22Rv1 (cell line): ENCODE measurements around the gene HEXD.

Source experiments
- H3K27ac ChIP-seq: fragments of 450-650 bp; 2 replicates; pipeline ENCODE4 v1.5.1; 2017
- CTCF ChIP-seq: fragments of 450-650 bp; IDR thresholded peaks from 2 replicates; pipeline ENCODE4 v1.5.1; 2017; ENCODE audit warnings: mild to moderate bottlenecking
- ZFX ChIP-seq: fragments of 450-650 bp; IDR thresholded peaks from 2 replicates; pipeline ENCODE4 v1.6.1; 2017; ENCODE audit warnings: antibody characterized with exemption, borderline replicate concordance

HEXD gene

GRCh38 chr17:82489117-82489516 is 71.0 kb downstream of the HEXD start:
- H3K27ac ChIP-seq = no peak overlapping the region
- no peak for TF ChIP-seq ZFX
- TF ChIP-seq CTCF = no peak

- no peak overlapping the region for H3K27ac ChIP-seq
These were observed 71.8 kb downstream of the HEXD start for GRCh38 chr17:82489851-82490511.

GRCh38 chr17:82490512-82491195 is 72.5 kb downstream of the HEXD start:
- no peak overlapping the region for H3K27ac ChIP-seq

More at GRCh38 chr17:82489851-82490511, 71.8 kb downstream of the HEXD start:
- TF ChIP-seq CTCF (no peak), ZFX (no peak)

GRCh38 chr17:82491196-82491530 is 73.0 kb downstream of the HEXD start:
- no peak overlapping the region for H3K27ac ChIP-seq
- TF ChIP-seq CTCF (no peak), ZFX (no peak)

More at GRCh38 chr17:82490512-82491195, 72.5 kb downstream of the HEXD start:
- TF ChIP-seq ZFX = no peak
- TF ChIP-seq CTCF = no peak

GRCh38 chr17:82491533-82491932 is 73.4 kb downstream of the HEXD start:
- TF ChIP-seq CTCF = no peak
- no peak for TF ChIP-seq ZFX
- no peak overlapping the region for H3K27ac ChIP-seq
